Measurements from ENCODE around the gene HTR3E.

Gene HTR3E

GRCh38 chr3:184082465-184082864 lies 14.4 kb upstream of the HTR3E start:
- peaks cover 25% of the 10 kb centered on the region; the same call in 1 of the 2 replicates for H3K27me3 ChIP-seq (ENCODE audit: insufficient read depth, low read length)
- H3K9me3 ChIP-seq (ENCODE audit: low read length) = peaks cover 6% of the 10 kb centered on the region; the same call in 1 of the 2 replicates
- H3K79me2 ChIP-seq (ENCODE audit: insufficient read depth, low read length) = no peaks in the 10 kb centered on the region
- no peak overlapping the region for H3K27ac ChIP-seq (ENCODE audit: low read depth, low read length, poor library complexity, severe bottlenecking)
- H3K9ac ChIP-seq (ENCODE audit: low read length) = no peak overlapping the region
- TF ChIP-seq EZH2 (IDR thresholded peaks at IDR 0.05; ENCODE audit: borderline replicate concordance, low read length) (no peak), CTCF (IDR thresholded peaks at IDR 0.05; ENCODE audit: low read length) (no peak)
- no peaks in the 10 kb centered on the region for H3K36me3 ChIP-seq (ENCODE audit: insufficient read depth, low read length)
- H4K20me1 ChIP-seq (ENCODE audit: insufficient read depth, low read length) = no peaks in the 10 kb centered on the region
- no peak overlapping the region for H3K4me2 ChIP-seq (ENCODE audit: low read length)
- no peak overlapping the region for H2AFZ ChIP-seq (ENCODE audit: low read length)
- no peak overlapping the region for H3K4me3 ChIP-seq (ENCODE audit: low read depth, low read length, poor library complexity, severe bottlenecking)
- H3K9me2 ChIP-seq (ENCODE audit: low read depth, low read length) = no peaks in the 10 kb centered on the region
- H3K4me1 ChIP-seq (ENCODE audit: insufficient read depth, low read length, severe bottlenecking) = no peaks in the 10 kb centered on the region
- H3F3A ChIP-seq (ENCODE audit: insufficient read depth, low read length) = no peaks in the 10 kb centered on the region

- H3K36me3 ChIP-seq (ENCODE audit: insufficient read depth, low read length) = no peaks in the 10 kb centered on the region
- no peak overlapping the region for H2AFZ ChIP-seq (ENCODE audit: low read length)
- no peaks in the 10 kb centered on the region for H4K20me1 ChIP-seq (ENCODE audit: insufficient read depth, low read length)
- H3K27me3 ChIP-seq (ENCODE audit: insufficient read depth, low read length) = peaks cover 21% of the 10 kb centered on the region; the same call in 1 of the 2 replicates
- H3K4me3 ChIP-seq (ENCODE audit: low read depth, low read length, poor library complexity, severe bottlenecking) = no peak overlapping the region
- no peaks in the 10 kb centered on the region for H3K4me1 ChIP-seq (ENCODE audit: insufficient read depth, low read length, severe bottlenecking)
- H3K9ac ChIP-seq (ENCODE audit: low read length) = no peak overlapping the region
- no peak overlapping the region for H3K4me2 ChIP-seq (ENCODE audit: low read length)
- TF ChIP-seq CTCF (IDR thresholded peaks at IDR 0.05; ENCODE audit: low read length) (no peak), EZH2 (IDR thresholded peaks at IDR 0.05; ENCODE audit: borderline replicate concordance, low read length) (no peak)
- H3F3A ChIP-seq (ENCODE audit: insufficient read depth, low read length) = no peaks in the 10 kb centered on the region
- no peaks in the 10 kb centered on the region for H3K79me2 ChIP-seq (ENCODE audit: insufficient read depth, low read length)
- peaks cover 6% of the 10 kb centered on the region; the same call in 1 of the 2 replicates for H3K9me3 ChIP-seq (ENCODE audit: low read length)
- H3K27ac ChIP-seq (ENCODE audit: low read depth, low read length, poor library complexity, severe bottlenecking) = no peak overlapping the region
- H3K9me2 ChIP-seq (ENCODE audit: low read depth, low read length) = no peaks in the 10 kb centered on the region
Observed at GRCh38 chr3:184085389-184085852, 11.4 kb upstream of the HTR3E start.

GRCh38 chr3:184092199-184092598 lies 4.7 kb upstream of the HTR3E start:
- H3K4me3 ChIP-seq (ENCODE audit: low read depth, low read length, poor library complexity, severe bottlenecking) = no peak overlapping the region
- no peaks in the 10 kb centered on the region for H3F3A ChIP-seq (ENCODE audit: insufficient read depth, low read length)
- H4K20me1 ChIP-seq (ENCODE audit: insufficient read depth, low read length) = no peaks in the 10 kb centered on the region
- H3K9ac ChIP-seq (ENCODE audit: low read length) = no peak overlapping the region
- H3K27me3 ChIP-seq (ENCODE audit: insufficient read depth, low read length) = no peaks in the 10 kb centered on the region; the same call in 1 of the 2 replicates
- TF ChIP-seq EZH2 (IDR thresholded peaks at IDR 0.05; ENCODE audit: borderline replicate concordance, low read length) (no peak), CTCF (IDR thresholded peaks at IDR 0.05; ENCODE audit: low read length) (no peak)
- no peak overlapping the region for H2AFZ ChIP-seq (ENCODE audit: low read length)
- H3K27ac ChIP-seq (ENCODE audit: low read depth, low read length, poor library complexity, severe bottlenecking) = no peak overlapping the region
- H3K9me2 ChIP-seq (ENCODE audit: low read depth, low read length) = no peaks in the 10 kb centered on the region
- H3K4me2 ChIP-seq (ENCODE audit: low read length) = no peak overlapping the region
- no peaks in the 10 kb centered on the region for H3K36me3 ChIP-seq (ENCODE audit: insufficient read depth, low read length)
- no peaks in the 10 kb centered on the region for H3K79me2 ChIP-seq (ENCODE audit: insufficient read depth, low read length)
- H3K4me1 ChIP-seq (ENCODE audit: insufficient read depth, low read length, severe bottlenecking) = no peaks in the 10 kb centered on the region
- H3K9me3 ChIP-seq (ENCODE audit: low read length) = peaks cover 12% of the 10 kb centered on the region
